ENCODE measurements around the gene ROCK2. TPM values are rescaled to one million over a fixed set of nuclear protein-coding genes. Genes with fewer than 3 reads are reported as not detected.
A peak's percentile ranks its signal among the peaks of the same experiment; 100 is the strongest.

ROCK2 gene
- polyA plus RNA-seq, 1 donor (not counting 4 experiments of a cell fraction or from before 2014, with no cell fraction given) = 12.6 TPM

DNA sequence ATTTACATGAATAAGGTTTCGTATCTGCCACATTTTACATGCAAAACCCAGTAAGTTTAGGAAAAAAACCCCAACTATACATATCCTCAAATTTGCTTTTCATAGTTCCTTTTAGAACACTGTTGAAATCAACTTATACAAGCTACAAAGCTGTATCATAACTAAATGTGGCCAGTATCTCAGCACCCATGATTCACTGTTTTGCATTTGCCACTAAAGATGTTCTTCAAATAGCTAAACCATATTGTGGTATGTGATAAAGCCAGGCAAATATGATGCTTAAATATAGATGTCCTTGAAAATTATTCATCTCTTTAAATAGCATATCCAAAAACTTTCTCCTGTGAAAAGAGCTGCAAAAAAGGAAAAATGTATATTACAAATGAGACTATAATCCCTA is 29.9 kb downstream of the ROCK2 start:
- Histone ChIP-seq H3K27ac (ENCODE audit: control insufficient read depth, insufficient read depth, low read length) (no peak overlapping the region), H2AFZ (ENCODE audit: control insufficient read depth, low read length) (no peak overlapping the region), H3K9ac (ENCODE audit: control insufficient read depth, extremely low read depth, insufficient read depth, low read length) (no peak overlapping the region), H3K27me3 (ENCODE audit: control insufficient read depth, extremely low read depth, insufficient read depth, low read length) (no peaks in the 10 kb centered on the region), H3K36me3 (ENCODE audit: control insufficient read depth in 2 of 2, extremely low read depth in 1 of 2, insufficient read depth in 2 of 2, low read length in 2 of 2) (no peaks in the 10 kb centered on the region), H3K9me3 (ENCODE audit: control insufficient read depth, low read depth, low read length) (no peaks in the 10 kb centered on the region), H3K79me2 (ENCODE audit: control insufficient read depth, insufficient read depth, low read length) (peaks cover 73% of the 10 kb centered on the region), H3K4me3 (ENCODE audit: control insufficient read depth in 2 of 3, extremely low read depth in 1 of 3, insufficient read depth in 2 of 3, low read depth in 1 of 3, low read length in 3 of 3) (no peak overlapping the region), H4K20me1 (ENCODE audit: control insufficient read depth, extremely low read depth, insufficient read depth, low read length) (peaks cover 3% of the 10 kb centered on the region), H3K4me2 (ENCODE audit: control insufficient read depth, extremely low read depth, insufficient read depth, low read depth, low read length) (no peak overlapping the region), H3K4me1 (ENCODE audit: control insufficient read depth, extremely low read depth, insufficient read depth, low read length) (no peaks in the 10 kb centered on the region), H3K9me1 (ENCODE audit: control insufficient read depth, extremely low read depth, insufficient read depth, low read length) (no peaks in the 10 kb centered on the region)
- FAIRE-seq (peak; percentile 44), DNase-seq (ENCODE audit: low read depth, low spot score) (no peak)
- TF ChIP-seq, protein P1, sequence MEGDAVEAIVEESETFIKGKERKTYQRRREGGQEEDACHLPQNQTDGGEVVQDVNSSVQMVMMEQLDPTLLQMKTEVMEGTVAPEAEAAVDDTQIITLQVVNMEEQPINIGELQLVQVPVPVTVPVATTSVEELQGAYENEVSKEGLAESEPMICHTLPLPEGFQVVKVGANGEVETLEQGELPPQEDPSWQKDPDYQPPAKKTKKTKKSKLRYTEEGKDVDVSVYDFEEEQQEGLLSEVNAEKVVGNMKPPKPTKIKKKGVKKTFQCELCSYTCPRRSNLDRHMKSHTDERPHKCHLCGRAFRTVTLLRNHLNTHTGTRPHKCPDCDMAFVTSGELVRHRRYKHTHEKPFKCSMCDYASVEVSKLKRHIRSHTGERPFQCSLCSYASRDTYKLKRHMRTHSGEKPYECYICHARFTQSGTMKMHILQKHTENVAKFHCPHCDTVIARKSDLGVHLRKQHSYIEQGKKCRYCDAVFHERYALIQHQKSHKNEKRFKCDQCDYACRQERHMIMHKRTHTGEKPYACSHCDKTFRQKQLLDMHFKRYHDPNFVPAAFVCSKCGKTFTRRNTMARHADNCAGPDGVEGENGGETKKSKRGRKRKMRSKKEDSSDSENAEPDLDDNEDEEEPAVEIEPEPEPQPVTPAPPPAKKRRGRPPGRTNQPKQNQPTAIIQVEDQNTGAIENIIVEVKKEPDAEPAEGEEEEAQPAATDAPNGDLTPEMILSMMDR (optimal IDR thresholded peaks at IDR 0.05 in 1 of 3, IDR thresholded peaks at IDR 0.05 in 1 of 3, conservative IDR thresholded peaks at IDR 0.05 in 1 of 3; ENCODE audit: extremely low read depth in 1 of 3, insufficient read depth in 2 of 3, low read length in 3 of 3) = no peak
- TF ChIP-seq EZH2 (IDR thresholded peaks at IDR 0.05; ENCODE audit: low read length) = no peak
- dilution Hi-C loops (cut with MboI; ENCODE audit: extremely low pct_ligation_motif_present, low sequenced_read_pairs) = no loop called here

DNA sequence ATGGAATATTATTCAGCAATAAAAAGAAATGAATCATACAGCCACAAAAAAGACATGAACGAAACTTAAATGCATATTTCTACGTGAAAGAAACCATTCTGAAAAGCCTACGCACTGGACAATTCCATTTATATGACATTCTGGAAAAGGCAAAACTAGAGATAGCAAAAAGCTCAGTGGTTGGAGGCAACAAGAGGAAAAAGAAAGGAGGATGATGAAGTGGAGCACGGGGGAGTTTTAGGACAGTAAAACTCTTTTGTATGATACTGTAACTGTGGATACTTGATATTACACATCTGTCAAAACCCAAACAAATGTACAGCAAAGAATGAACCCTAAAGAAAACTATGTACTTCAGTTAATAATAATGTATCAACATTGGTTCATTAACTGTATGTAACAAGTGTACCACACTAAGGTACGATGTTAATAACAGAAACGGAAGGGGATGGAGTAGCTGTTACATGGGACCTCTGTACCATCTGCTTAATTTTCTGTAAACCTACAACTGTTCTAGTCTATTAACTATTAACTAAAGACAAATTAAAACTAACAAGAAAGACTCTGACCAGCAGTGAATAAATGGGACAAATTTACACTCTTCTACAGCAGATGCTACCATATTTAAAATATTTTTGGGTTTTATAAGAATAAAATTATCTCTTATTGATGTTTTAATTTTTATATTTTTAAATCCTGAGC is 31.5 kb downstream of the ROCK2 start:
- no peak overlapping the region for H3K4me2 ChIP-seq (ENCODE audit: control insufficient read depth, extremely low read depth, insufficient read depth, low read depth, low read length)
- FAIRE-seq (no peak), DNase-seq (ENCODE audit: low read depth, low spot score) (no peak)
- no peaks in the 10 kb centered on the region for H3K4me1 ChIP-seq (ENCODE audit: control insufficient read depth, extremely low read depth, insufficient read depth, low read length)
- no peaks in the 10 kb centered on the region for H3K36me3 ChIP-seq (ENCODE audit: control insufficient read depth in 2 of 2, extremely low read depth in 1 of 2, insufficient read depth in 2 of 2, low read length in 2 of 2)
- dilution Hi-C loops (cut with MboI; ENCODE audit: extremely low pct_ligation_motif_present, low sequenced_read_pairs) = no loop called here
- H3K9ac ChIP-seq (ENCODE audit: control insufficient read depth, extremely low read depth, insufficient read depth, low read length) = no peak overlapping the region
- no peak overlapping the region for H2AFZ ChIP-seq (ENCODE audit: control insufficient read depth, low read length)
- H3K79me2 ChIP-seq (ENCODE audit: control insufficient read depth, insufficient read depth, low read length) = peaks cover 85% of the 10 kb centered on the region
- H3K9me3 ChIP-seq (ENCODE audit: control insufficient read depth, low read depth, low read length) = no peaks in the 10 kb centered on the region
- peaks cover 3% of the 10 kb centered on the region for H4K20me1 ChIP-seq (ENCODE audit: control insufficient read depth, extremely low read depth, insufficient read depth, low read length)
- no peak for TF ChIP-seq EZH2 (IDR thresholded peaks at IDR 0.05; ENCODE audit: low read length)
- TF ChIP-seq, protein P1 (optimal IDR thresholded peaks at IDR 0.05 in 1 of 3, IDR thresholded peaks at IDR 0.05 in 1 of 3, conservative IDR thresholded peaks at IDR 0.05 in 1 of 3; ENCODE audit: extremely low read depth in 1 of 3, insufficient read depth in 2 of 3, low read length in 3 of 3) = no peak
- H3K9me1 ChIP-seq (ENCODE audit: control insufficient read depth, extremely low read depth, insufficient read depth, low read length) = no peaks in the 10 kb centered on the region
- no peak overlapping the region for H3K27ac ChIP-seq (ENCODE audit: control insufficient read depth, insufficient read depth, low read length)
- H3K27me3 ChIP-seq (ENCODE audit: control insufficient read depth, extremely low read depth, insufficient read depth, low read length) = no peaks in the 10 kb centered on the region
- H3K4me3 ChIP-seq (ENCODE audit: control insufficient read depth in 2 of 3, extremely low read depth in 1 of 3, insufficient read depth in 2 of 3, low read depth in 1 of 3, low read length in 3 of 3) = no peak overlapping the region
